GM18508 (cell line): ENCODE results near the gene ARHGAP10.
"Not testable (repeated sequence)": the region's sequence is repeated elsewhere in the genome, so short reads cannot be mapped to it uniquely, and the experiment has no call there.

Experiments used
- ATAC-seq: cut with Tn5 transposase; IDR thresholded peaks from one replicate; pipeline ENCODE4 v1.9.1; 2021; ENCODE audit warnings: moderate number of reproducible peaks; ENCODE audit not compliant: insufficient read depth, unreplicated experiment

Gene ARHGAP10

GRCh38 chr4:147790412-147790811 lies 58.5 kb downstream of the ARHGAP10 start:
- ATAC-seq: no peak

- no peak for ATAC-seq
These were observed 59.5 kb downstream of the ARHGAP10 start for GRCh38 chr4:147791341-147791740.

GRCh38 chr4:147791865-147792264 lies 60.0 kb downstream of the ARHGAP10 start:
- no peak for ATAC-seq

GRCh38 chr4:147793569-147794313 lies 61.9 kb downstream of the ARHGAP10 start:
- ATAC-seq: no peak

- no peak for ATAC-seq
These were observed 62.4 kb downstream of the ARHGAP10 start for GRCh38 chr4:147794314-147794680.

GRCh38 chr4:147794787-147795413 lies 63.0 kb downstream of the ARHGAP10 start:
- peak; percentile 88 for ATAC-seq

GRCh38 chr4:147799057-147799456 lies 67.2 kb downstream of the ARHGAP10 start:
- not testable (repeated sequence) for ATAC-seq

GRCh38 chr4:147799986-147800555 lies 68.2 kb downstream of the ARHGAP10 start:
- peak; percentile 93 for ATAC-seq

GRCh38 chr4:147801820-147802219 lies 69.9 kb downstream of the ARHGAP10 start:
- no peak for ATAC-seq

- ATAC-seq: no peak
These were observed 70.5 kb downstream of the ARHGAP10 start for GRCh38 chr4:147802346-147802745.

- ATAC-seq: no peak
These were observed 74.1 kb downstream of the ARHGAP10 start for GRCh38 chr4:147805946-147806345.

GRCh38 chr4:147808447-147808846 lies 76.6 kb downstream of the ARHGAP10 start:
- no peak for ATAC-seq

- ATAC-seq: no peak
These were observed 77.3 kb downstream of the ARHGAP10 start for GRCh38 chr4:147809211-147809610.

- ATAC-seq: no peak
These were observed 80.0 kb downstream of the ARHGAP10 start for GRCh38 chr4:147811878-147812277.

GRCh38 chr4:147813109-147813773 lies 81.4 kb downstream of the ARHGAP10 start:
- no peak for ATAC-seq

GRCh38 chr4:147813973-147814372 lies 82.1 kb downstream of the ARHGAP10 start:
- no peak for ATAC-seq

GRCh38 chr4:147814376-147814775 lies 82.5 kb downstream of the ARHGAP10 start:
- ATAC-seq: no peak

- no peak for ATAC-seq
These were observed 83.9 kb downstream of the ARHGAP10 start for GRCh38 chr4:147815741-147816140.

GRCh38 chr4:147816382-147817254 lies 84.7 kb downstream of the ARHGAP10 start:
- ATAC-seq: no peak

GRCh38 chr4:147820975-147821374 lies 89.1 kb downstream of the ARHGAP10 start:
- ATAC-seq: no peak
